Fibroblast of the aortic adventitia (primary cell): ENCODE data around the gene WDR33. TPM values are rescaled to one million over a fixed set of nuclear protein-coding genes. Genes with fewer than 3 reads are reported as not detected.

Source experiments
- DNase-seq: peaks from one replicate; pipeline ENCODE4 v3.0.0-alpha.2; 2010; ENCODE audit warnings: low read depth
- H3K4me3 ChIP-seq: 2 replicates; pipeline ENCODE4 v1.5.1; 2011; ENCODE audit warnings: low read depth, mild to moderate bottlenecking, control low read depth, low read length, moderate library complexity
- total RNA-seq: library from RNA; depleted of rRNA; stranded (reverse); fragments of >200 nt; gene quantifications from 2 replicates; pipeline ENCODE4 v1.2.3, GENCODE V29; 2012; ENCODE audit warnings: low replicate concordance
- TF ChIP-seq, protein P1 (sequence below): IDR thresholded peaks from 2 replicates; pipeline ENCODE4 v1.5.1; 2011; ENCODE audit warnings: mild to moderate bottlenecking, low read length, control low read depth, inconsistent platforms; ENCODE audit not compliant: insufficient read depth

The WDR33 gene
- total RNA-seq, 1 donor: 34.4 TPM

DNA sequence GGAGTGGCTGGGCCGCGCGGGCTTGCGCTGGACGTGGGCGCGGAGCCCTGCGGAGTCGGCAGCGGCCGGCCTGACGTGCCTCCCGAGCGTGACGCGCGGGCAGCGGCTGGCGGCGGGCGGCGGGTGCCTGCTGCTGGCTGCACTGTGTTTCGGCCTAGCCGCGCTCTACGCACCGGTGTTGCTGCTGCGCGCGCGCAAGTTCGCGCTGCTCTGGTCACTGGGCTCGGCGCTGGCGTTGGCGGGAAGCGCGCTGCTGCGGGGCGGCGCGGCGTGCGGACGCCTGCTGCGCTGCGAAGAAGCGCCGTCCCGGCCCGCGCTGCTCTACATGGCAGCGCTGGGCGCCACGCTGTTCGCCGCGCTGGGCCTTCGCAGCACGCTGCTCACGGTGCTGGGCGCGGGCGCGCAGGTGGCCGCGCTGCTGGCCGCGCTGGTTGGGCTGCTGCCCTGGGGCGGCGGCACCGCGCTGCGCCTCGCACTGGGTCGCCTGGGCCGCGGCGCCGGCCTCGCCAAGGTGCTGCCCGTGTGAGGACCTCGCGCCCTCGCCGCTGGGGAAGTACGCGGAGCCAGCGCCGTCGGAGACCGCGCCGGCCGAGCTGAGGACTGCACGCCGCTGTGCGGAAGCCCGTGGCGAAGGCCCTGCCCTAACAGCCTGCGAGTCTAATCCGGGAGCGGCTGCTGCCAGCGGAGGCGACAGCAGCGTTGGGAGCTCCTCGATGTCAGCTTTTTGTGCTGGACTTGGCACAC lies 109.1 kb downstream of the WDR33 start:
- TF ChIP-seq, protein P1, sequence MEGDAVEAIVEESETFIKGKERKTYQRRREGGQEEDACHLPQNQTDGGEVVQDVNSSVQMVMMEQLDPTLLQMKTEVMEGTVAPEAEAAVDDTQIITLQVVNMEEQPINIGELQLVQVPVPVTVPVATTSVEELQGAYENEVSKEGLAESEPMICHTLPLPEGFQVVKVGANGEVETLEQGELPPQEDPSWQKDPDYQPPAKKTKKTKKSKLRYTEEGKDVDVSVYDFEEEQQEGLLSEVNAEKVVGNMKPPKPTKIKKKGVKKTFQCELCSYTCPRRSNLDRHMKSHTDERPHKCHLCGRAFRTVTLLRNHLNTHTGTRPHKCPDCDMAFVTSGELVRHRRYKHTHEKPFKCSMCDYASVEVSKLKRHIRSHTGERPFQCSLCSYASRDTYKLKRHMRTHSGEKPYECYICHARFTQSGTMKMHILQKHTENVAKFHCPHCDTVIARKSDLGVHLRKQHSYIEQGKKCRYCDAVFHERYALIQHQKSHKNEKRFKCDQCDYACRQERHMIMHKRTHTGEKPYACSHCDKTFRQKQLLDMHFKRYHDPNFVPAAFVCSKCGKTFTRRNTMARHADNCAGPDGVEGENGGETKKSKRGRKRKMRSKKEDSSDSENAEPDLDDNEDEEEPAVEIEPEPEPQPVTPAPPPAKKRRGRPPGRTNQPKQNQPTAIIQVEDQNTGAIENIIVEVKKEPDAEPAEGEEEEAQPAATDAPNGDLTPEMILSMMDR: peak; percentile 32
- peak; percentile 59 for DNase-seq

DNA sequence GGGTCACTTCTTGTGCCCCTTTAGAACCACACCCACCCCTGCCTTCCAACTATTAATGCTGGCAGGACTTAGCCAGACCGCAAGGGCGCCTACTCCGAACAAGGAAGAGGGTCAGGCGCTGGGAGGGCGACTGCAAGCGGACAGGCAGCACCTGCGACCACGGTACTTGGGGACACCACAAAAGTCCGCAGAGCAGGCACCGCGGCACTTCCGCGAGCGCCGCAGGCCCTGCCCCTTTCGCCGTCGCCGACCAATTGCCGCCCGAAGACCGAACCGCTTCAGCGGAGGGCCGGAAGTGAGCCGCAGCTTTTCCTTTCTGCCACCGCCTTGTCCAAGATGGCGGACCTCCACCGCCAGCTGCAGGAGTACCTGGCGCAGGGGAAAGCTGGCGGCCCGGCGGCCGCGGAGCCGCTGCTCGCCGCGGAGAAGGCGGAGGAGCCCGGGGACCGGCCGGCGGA lies 109.7 kb downstream of the WDR33 start, which contains the start of gene SFT2D3:
SFT2D3 (plus strand) TSS at position 305 of the 458 bp plus-strand sequence; CDS start at position 337, 32 bp downstream.
- peak; percentile 89 for DNase-seq
- TF ChIP-seq, protein P1: peak; percentile 3

More for the DNA sequence above, 109.1 kb downstream of the WDR33 start:
- H3K4me3 ChIP-seq: peak overlapping the region; percentile 82

DNA sequence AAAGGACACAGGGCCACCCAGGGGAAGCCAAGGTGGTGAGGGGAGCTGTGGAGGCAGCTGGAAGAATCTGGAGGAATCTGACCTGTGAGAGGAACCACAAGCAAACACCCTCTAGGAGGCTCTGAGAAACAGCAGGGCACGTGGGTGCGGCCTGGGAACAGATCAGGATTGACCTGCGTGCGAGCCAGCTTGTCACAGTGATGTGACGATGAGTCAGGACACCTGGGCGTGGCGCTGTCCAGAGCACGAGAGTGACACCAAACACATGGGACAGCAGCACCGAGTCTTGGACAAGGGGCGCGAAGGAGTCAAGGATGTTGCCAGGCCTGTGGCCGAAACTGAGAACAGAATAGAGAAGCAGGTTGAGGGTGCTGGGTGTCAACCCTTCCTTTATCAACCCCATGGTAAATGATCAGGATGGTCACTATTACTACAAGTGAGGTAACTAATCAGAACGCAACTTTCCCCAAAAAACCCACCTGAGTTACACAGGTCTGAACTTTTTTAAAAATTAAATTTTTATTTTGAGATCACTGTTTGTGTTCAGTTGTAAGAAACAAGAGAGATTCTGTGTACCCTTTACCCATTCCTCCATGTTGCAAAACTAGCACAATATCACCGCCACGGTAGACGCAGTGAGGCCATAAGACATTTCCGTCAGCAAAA lies 110.3 kb downstream of the WDR33 start:
- TF ChIP-seq, protein P1: no peak
- H3K4me3 ChIP-seq: peak overlapping the region; percentile 82
- no peak for DNase-seq

More for the DNA sequence above, 109.7 kb downstream of the WDR33 start, which contains the start of gene SFT2D3:
- H3K4me3 ChIP-seq: peak within 1 kb of the TSS; percentile 82

DNA sequence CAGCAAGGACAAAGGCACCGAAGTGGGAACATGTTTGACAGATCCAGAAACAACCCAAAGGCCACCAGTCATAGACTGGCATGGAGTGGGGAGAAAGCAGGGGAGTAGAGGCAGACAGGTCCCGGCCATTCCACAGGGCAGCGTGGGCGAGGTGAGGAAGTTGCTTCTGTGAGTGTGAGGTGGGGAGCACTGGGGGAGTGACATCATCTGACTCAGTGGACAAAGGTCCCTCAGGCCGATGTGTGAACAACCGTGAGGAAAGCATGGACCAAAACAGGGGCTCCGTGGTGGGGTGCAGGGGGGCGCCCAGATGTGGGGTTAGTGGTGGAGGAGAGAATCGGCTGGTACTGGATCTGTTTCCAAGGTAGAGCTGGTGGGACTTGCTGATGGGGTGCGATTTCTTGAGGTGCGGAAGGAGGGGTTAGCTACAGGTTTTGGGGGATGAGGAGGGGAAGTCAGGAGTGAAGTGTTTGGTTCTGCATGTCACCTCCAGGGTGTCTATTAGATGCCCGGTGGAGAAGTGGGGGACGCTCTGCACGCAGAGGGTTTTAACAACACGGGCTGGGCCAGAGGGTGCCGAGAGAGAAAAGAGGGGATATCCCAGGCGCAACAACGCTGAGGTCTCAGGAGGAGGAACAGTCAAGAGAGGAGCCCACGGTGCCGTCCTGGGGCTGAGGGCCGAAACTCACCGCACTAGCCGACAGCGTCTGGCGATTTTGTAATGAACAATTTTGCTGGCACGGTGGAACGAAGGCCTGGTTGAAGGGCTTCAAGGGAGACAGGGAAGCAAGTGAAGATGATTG lies 112.2 kb downstream of the WDR33 start:
- no peak for DNase-seq
- TF ChIP-seq, protein P1: no peak

DNA sequence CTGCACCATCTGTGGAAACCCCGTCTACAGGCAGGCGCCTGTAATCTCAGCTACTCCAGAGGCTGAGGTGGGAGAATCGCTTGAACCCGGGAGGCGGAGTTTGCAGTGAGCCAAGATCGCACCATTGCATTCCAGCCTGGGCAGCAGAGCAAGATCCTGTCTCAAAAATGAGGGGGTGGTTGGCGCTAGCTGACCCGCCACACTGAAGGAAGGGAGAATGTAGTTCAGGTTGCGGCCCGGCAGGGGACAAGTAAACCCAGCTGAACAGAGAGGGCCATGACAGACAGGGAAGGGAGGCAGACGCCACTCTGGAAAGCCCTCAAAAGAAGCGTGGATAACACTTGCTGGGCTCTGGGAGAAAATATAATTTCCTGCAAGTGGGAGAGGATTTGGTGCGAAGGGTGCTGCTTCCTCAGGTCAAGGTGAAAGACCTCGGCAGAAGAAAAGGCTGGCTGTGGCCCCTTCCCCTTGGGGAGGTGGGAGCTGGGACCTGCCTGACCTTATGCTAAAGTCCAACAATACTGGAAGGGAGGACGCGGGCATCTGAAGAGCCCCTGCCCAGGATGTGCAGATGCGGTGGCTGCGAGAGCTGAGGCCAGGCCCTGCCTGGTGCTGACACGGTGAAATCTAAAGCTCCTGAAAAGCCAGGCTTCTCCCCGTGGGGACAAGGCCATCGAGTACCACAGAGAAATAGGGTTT lies 113.3 kb downstream of the WDR33 start:
- no peak overlapping the region for H3K4me3 ChIP-seq
- DNase-seq: no peak

More for the DNA sequence above, 112.2 kb downstream of the WDR33 start:
- H3K4me3 ChIP-seq: no peak overlapping the region

More for the DNA sequence above, 113.3 kb downstream of the WDR33 start:
- TF ChIP-seq, protein P1: no peak
